Pancreas (tissue), 10 donors: Measurements from ENCODE around the gene RAET1G. TPM values are rescaled to one million over a fixed set of nuclear protein-coding genes. Genes with fewer than 3 reads are reported as not detected.

Experiments used
- ATAC-seq, 4 donors: fragments of 200-7000 bp; cut with Tn5 transposase; one replicate each; pipeline versions ENCODE4 v1.8.0 to v1.9.1; 2020; ENCODE audit warnings: mild to moderate bottlenecking in 4 of 4, moderate library complexity in 4 of 4
- DNase-seq, 6 donors: peaks; one replicate each; pipeline ENCODE4 v3.0.0-alpha.2; 2020
- FAIRE-seq: peaks from 2 replicates; lab custom pipeline; 2012; peaks lifted over from hg19 to GRCh38; lab: Jason Lieb, UNC
- H3K27ac ChIP-seq, 4 donors: fragments of 200-600 bp; sonication (generic); 1 replicate in 3 of 4; 2 replicates in 1 of 4; pipeline versions ENCODE4 v1.5.0 to v1.8.0; 2020
- H3K27me3 ChIP-seq, 4 donors: fragments of 200-600 bp; one replicate each; pipeline ENCODE4 v1.8.0; 2021
- H3K36me3 ChIP-seq, 3 donors: fragments of 200-600 bp; sonication (generic) in 1 of 3; one replicate each; pipeline versions ENCODE4 v1.5.0 to v1.8.0; 2020 to 2021
- H3K4me1 ChIP-seq, 3 donors: fragments of 200-600 bp; one replicate each; pipeline ENCODE4 v1.8.0; 2021
- H3K4me3 ChIP-seq, 4 donors: fragments of 200-600 bp; sonication (generic) in 2 of 4; one replicate each; pipeline versions ENCODE4 v1.5.0 to v1.8.0; 2020 to 2021
- H3K9me3 ChIP-seq, 4 donors: fragments of 200-600 bp; one replicate each; pipeline ENCODE4 v1.8.0; 2021
- CTCF ChIP-seq, 4 donors: fragments of 200-600 bp; sonication (generic) in 3 of 4; IDR thresholded peaks; one replicate each; pipeline versions ENCODE4 v1.5.0 to v1.8.0; 2021; ENCODE audit warnings: antibody characterized with exemption in 4 of 4
- WGBS, 2 donors: extraction: QIAGEN DNeasy Blood & Tissue Kit; methylation state at CpG; one replicate each; pipeline ENCODE4 v1.1.7; 2013; 5-methylcytosine and 5-hydroxymethylcytosine counted together
- intact Hi-C, 3 donors: fragments of 100-400 bp; cut with DNase I; formaldehyde crosslinking; loops; one replicate each; pipeline versions ENCODE4 v1.11.1 to v1.14.2; 2022
- polyA plus RNA-seq, 2 donors: library from polyadenylated mRNA; stranded (reverse); fragments of 200-250 nt; gene quantifications; one replicate each; pipeline ENCODE4 v1.2.3, GENCODE V29; 2013
- total RNA-seq, 6 donors: library from RNA; stranded (reverse); fragmentation: NEBNext Ultra II Directional in 4 of 6; extraction: Animal tissue kit (Norgen Biotek cat#: 25700) in 4 of 6; gene quantifications; one replicate each; pipeline versions ENCODE4 v1.2.1 to v1.2.4, GENCODE V29; 2021 to 2023
- donor health status: healthy with polysubstance abuse.
- donor health status: DM: no; HTN: no; CAD: no; lungs with moderate emphysema.
- donor health status: DM: no; HTN: no; CAD: no.
- donor health status: control.
- donor health status: control.
- donor health status: Bipolar disorder and iron deficiency.
- donor health status: DM: yes; HTN: yes; CAD: no.
- donor health status: DM: no; HTN: no; CAD: no.
- donor health status: DM: no; HTN: no; CAD: no.
- donor health status: DM: yes; HTN: yes; CAD: no.

The RAET1G gene
- total and polyA plus RNA-seq, 8 donors: 0.30 to 0.31 TPM; not detected in 6

- no peaks in the 10 kb centered on the region for H3K4me1 ChIP-seq
- TF ChIP-seq CTCF (IDR thresholded peaks at IDR 0.05): no peak
- DNase-seq (no peak), FAIRE-seq (no peak), ATAC-seq (no peak)
- no peak overlapping the region for H3K4me3 ChIP-seq
- intact Hi-C loops: no loop called here
- WGBS, 2 donors: 96 to 98% methylated on average over 4 of the region's 4 CpGs
- no peaks in the 10 kb centered on the region for H3K36me3 ChIP-seq
- H3K9me3 ChIP-seq: no peaks in the 10 kb centered on the region
- no peak overlapping the region for H3K27ac ChIP-seq
- H3K27me3 ChIP-seq: no peaks in the 10 kb centered on the region
Measured at GRCh38 chr6:149906405-149906804, 16.5 kb downstream of the RAET1G start.

- ATAC-seq (no peak), FAIRE-seq (no peak), DNase-seq (no peak)
- intact Hi-C loops: no loop called here
- no peak overlapping the region for H3K27ac ChIP-seq
- no peaks in the 10 kb centered on the region for H3K36me3 ChIP-seq
- H3K27me3 ChIP-seq: no peaks in the 10 kb centered on the region
- no peak for TF ChIP-seq CTCF (IDR thresholded peaks at IDR 0.05)
- no peaks in the 10 kb centered on the region for H3K9me3 ChIP-seq
- WGBS, 2 donors: 84 to 87% methylated on average over 6 of the region's 6 CpGs
- no peak overlapping the region for H3K4me3 ChIP-seq
- no peaks in the 10 kb centered on the region for H3K4me1 ChIP-seq
Measured at GRCh38 chr6:149905911-149906371, 17.0 kb downstream of the RAET1G start.

GRCh38 chr6:149905371-149905910 is 17.5 kb downstream of the RAET1G start:
- Histone ChIP-seq H3K4me1 (no peaks in the 10 kb centered on the region), H3K4me3 (no peak overlapping the region), H3K36me3 (no peaks in the 10 kb centered on the region), H3K27me3 (no peaks in the 10 kb centered on the region), H3K27ac (no peak overlapping the region), H3K9me3 (no peaks in the 10 kb centered on the region)
- ATAC-seq (no peak), FAIRE-seq (no peak), DNase-seq (no peak)
- intact Hi-C loops: no loop called here
- WGBS, 2 donors: 92 to 94% methylated on average over 18 of the region's 18 CpGs
- TF ChIP-seq CTCF (IDR thresholded peaks at IDR 0.05): no peak

GRCh38 chr6:149904661-149905370 is 18.1 kb downstream of the RAET1G start:
- no peak overlapping the region for H3K27ac ChIP-seq
- 89 to 91% methylated on average over 13 of the region's 13 CpGs for WGBS, 2 donors
- TF ChIP-seq CTCF (IDR thresholded peaks at IDR 0.05): no peak
- no peak for FAIRE-seq
- no peak for DNase-seq
- no peaks in the 10 kb centered on the region for H3K9me3 ChIP-seq
- H3K4me1 ChIP-seq: no peaks in the 10 kb centered on the region
- no peaks in the 10 kb centered on the region for H3K27me3 ChIP-seq
- no peak for ATAC-seq
- no peaks in the 10 kb centered on the region for H3K36me3 ChIP-seq
- H3K4me3 ChIP-seq: no peak overlapping the region
- intact Hi-C loops: no loop called here
